GM19438 (cell line): ENCODE measurements around the gene BMX.

Experiments
- ATAC-seq: cut with Tn5 transposase; IDR thresholded peaks from one replicate; pipeline ENCODE4 v1.9.1; 2021; ENCODE audit warnings: low read depth; ENCODE audit not compliant: unreplicated experiment

BMX gene

DNA sequence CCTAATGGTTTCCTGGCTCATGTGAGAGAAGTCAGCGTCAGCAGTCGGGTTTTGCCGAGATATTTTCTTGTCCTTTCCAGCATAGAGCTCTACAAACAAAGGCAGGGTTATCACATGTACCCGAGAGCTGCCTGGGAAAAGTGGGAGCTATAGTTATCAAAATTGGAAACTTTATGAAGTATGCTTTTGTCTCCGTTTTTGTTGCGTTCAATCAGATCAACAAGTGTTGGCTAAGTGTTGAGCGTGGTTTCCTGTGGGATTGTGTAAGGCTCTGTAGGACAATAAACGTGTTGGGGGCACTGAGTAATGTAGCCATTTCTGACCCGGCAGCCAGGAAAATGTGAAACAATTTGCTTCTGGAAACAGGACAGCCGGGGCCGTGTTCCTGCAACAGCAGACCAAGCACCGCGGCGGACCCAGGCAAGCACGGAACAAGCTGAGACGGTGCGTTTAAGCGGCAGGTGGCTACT is at the start of gene BMX:
TSS of gene BMX (plus strand) at position 311 of the 470 bp plus-strand sequence. CDS start 7,547 bp downstream, outside the sequence.
- ATAC-seq, result no peak

DNA sequence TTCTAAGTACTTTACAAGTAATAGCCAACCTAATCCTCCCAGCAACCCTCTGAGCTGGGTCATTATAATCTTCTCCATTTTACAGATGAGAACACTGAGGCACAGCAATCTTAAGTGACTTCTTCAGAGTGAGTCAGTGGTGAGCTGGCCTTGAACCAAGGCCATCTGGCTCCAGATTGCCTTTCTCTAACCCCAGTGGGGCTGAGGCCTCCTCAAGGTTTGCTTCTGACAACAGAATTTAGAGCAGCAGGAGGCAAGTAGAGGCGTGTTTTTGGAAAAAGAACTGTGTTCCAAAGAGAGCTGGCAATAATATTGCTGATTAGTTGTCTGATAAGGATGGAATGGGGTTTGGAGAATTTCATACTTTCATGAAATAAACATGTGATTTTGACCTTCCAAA is 48.7 kb upstream of the BMX start:
- no peak for ATAC-seq

DNA sequence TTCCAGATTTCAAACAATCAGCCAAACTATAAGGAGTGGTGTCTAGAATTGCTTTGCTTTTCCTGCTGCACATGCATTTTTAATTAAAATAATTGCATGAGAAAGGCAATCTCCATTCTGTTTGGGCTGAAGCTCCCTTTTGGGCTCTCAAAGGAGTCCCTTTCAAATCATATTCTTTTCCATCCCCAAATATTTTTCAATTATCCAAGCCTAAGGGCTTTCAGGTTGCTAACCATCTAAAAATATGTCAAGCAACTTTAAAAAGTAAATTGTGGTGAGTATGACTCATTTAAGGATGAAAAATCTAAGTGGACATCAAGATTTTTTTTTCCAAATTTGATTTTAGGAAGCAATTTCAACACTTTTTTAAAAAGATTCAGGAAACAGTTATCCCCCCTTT is 35.9 kb upstream of the BMX start:
- no peak for ATAC-seq

- no peak for ATAC-seq
These were observed 35.3 kb upstream of the BMX start for GRCh38 chrX:15465347-15465746.

- ATAC-seq, result no peak
These were observed 34.5 kb upstream of the BMX start for GRCh38 chrX:15465896-15466651.

- no peak for ATAC-seq
These were observed 32.6 kb upstream of the BMX start for GRCh38 chrX:15468036-15468435.

DNA sequence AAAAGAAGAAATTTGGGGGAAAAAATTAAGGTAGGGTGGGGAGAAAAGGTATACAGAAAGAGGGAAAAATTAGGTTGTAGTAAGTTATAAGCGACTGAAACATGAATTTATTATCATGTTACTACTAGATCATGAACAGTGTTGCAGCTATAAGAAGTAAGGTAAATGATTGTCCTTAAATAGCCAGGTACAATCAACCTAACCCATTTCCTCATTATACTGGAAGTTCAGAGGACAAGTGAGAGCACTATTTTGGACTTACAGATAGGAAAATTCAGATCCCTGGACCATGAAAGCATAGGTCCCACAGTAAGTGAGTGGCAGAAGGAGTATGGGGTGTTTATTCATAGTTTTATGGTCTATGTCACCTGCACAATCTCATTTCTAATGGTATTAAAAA is 31.0 kb upstream of the BMX start:
- no peak for ATAC-seq

DNA sequence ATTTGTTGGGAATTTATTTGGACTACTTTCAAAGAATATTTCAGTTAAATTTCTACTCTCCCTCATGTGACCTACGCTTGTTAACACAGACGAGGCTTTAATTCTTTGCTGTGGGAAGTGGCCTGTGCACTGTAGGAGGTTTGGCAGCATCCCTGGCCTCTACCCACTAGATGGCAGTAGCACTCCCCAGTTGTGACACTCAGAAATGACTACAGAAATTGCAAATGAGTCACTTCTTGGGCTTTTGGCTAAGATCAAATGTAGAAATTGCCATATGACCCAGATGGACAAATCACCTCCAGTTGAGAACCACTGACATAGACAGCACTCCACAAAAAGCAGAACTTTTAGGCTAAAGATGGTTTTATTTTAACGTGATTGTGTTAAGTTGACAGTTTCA is 29.6 kb upstream of the BMX start:
- ATAC-seq, result peak; percentile 83

- ATAC-seq, result no peak
These were observed 28.1 kb upstream of the BMX start for GRCh38 chrX:15472531-15472930.

GRCh38 chrX:15474028-15474427 is 26.6 kb upstream of the BMX start:
- ATAC-seq, result no peak

GRCh38 chrX:15475021-15475420 is 25.6 kb upstream of the BMX start:
- no peak for ATAC-seq

DNA sequence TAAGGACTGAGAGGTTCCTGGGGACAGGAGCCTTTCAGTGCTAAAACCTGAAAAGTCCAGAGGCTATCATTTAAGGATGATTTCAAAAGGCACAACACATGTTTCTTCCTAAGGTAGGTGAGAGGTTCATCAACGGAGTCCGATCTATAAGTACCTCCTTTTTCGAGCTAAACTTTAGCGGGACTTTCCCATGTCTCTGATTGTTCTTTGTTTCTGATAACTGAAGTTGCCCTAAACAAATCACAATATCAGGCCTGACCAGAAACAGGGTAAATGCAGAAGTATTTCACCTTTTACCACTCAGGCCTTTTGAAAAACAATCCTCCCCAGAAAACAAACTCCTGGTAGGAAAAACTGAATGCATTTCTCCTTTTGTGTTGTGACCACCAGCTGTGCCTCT is 25.1 kb upstream of the BMX start:
- no peak for ATAC-seq

- ATAC-seq, result no peak
These were observed 16.7 kb upstream of the BMX start for GRCh38 chrX:15483891-15484290.

GRCh38 chrX:15492469-15492868 is 8.1 kb upstream of the BMX start:
- ATAC-seq, result no peak

DNA sequence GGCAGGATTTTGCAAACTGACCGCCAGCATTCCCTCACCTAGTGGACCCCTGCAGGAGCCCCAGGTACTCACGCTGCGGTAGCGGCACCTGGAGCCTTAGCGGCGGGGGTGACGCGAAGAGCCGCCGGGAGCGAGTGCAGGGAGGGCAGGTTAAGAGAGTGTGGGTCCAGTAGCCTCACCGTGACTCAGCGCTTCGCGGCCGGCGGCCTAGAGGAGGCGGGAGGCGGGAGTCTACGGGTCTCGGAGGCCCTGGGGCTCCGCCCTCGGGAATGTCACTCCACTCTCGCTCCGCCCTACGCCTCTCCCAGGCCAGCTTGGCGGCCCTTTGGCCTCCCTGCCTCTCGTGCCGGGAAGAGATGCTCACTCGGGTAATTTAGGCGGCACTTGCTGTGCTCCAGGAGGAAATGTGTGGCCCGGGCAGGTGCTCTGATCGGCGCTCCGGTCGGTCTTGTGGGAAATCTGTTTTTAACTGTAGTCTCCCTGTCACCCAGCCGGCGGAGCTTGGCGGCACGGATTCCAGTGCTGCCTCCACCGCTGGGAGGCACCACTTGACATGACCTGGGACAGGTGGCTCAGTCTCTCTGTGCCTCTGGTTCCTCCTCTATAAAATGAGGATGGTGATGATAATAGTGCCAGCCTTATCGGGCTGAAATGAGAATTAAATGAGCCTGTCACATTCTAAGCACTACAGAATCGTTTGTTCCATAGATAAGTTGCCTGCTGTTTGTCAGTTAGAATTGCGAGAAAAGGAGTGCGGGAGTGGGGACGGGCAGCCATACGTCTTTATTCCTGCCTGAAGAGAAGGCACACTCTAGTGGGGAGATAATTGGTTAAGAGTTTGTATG is 7.3 kb upstream of the BMX start, which contains the start of gene PIR:
TSS of gene PIR (minus strand) at position 216 of the 845 bp plus-strand sequence. CDS start 2,076 bp downstream, outside the sequence.
- peak; percentile 98 for ATAC-seq

GRCh38 chrX:15495801-15496200 is 4.8 kb upstream of the BMX start:
- no peak for ATAC-seq

DNA sequence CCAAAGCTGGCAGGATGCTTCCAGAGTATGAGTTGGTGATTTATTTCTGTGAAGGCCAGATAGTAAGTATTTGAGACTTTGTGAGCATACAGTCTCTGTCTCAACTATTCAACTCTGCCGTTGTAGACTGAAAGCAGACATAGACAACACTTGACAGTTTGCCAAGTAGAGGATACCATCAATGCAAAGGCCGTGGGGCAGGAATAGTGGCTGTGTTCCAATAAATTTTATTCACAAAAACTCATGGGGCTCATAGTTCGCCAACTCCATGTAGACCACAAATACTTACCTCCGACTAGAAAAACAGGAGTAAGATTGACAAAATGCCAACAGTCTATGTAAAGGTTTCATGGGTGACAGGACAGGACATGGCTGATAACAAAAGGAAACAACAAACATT is 3.8 kb upstream of the BMX start:
- no peak for ATAC-seq

DNA sequence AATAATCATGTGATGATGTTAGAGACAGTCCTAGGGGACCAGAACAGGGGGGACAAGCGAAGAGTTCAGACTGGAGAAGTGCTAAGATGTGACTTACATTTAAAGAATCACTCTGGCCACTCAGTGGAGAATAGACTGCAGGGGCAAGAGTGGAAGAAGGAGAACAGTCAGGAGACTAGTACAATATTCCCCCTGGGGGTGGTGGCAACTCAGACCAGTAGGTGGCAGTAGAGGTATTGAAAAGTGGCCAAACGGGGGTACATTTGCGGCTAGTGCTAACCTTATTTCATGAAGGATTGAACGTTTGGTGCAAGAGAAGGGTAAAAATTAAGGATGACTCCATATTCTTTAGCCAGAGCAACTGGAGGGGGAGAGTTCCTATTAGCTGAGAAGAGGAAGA is 2.7 kb upstream of the BMX start:
- no peak for ATAC-seq

GRCh38 chrX:15498741-15499140 is 1.9 kb upstream of the BMX start:
- no peak for ATAC-seq

- ATAC-seq, result no peak
These were observed 631 bp upstream of the BMX start for GRCh38 chrX:15499976-15500375.

DNA sequence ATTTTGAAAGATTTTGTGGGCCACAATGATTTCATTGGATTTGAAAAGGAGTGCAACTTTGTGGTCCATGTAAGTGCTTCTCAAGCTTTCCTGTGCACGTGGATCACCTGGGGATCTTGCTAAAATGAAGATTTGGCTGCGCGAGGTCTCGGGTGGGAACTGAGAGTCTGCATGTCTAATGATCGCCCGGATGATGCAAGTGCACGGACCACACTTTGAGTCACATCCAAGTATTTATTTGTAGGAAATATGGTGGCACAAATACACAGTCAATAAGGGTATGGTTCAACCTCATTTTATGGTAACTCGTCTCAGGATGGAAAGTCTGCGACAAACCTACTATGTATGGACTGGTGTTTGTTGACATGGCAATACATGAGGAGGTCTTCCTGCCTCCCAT is 899 bp downstream of the BMX start:
- no peak for ATAC-seq

DNA sequence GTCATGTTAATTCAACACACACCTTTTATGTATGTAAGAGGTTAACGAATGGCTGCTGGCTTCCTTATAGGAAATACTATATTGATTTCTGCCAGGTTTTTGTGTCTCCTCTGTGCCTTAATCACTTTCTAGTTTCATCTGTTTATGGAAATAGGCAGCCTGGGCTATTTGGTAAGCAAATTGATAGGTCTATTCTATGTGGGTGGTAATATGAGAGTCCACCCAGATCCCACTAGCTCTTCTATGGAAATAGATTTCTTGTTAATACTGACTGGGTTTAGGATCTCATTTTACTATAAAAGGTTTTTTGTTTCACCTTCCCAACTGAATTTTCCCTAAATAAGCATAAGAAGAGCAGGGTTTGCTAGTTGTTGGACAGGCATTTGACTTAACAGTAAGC is 4.1 kb downstream of the BMX start:
- ATAC-seq, result no peak
